Measurements from ENCODE around the gene USP9X.
"Not testable (repeated sequence)": the region's sequence is repeated elsewhere in the genome, so short reads cannot be mapped to it uniquely, and the experiment has no call there.

Gene USP9X

DNA sequence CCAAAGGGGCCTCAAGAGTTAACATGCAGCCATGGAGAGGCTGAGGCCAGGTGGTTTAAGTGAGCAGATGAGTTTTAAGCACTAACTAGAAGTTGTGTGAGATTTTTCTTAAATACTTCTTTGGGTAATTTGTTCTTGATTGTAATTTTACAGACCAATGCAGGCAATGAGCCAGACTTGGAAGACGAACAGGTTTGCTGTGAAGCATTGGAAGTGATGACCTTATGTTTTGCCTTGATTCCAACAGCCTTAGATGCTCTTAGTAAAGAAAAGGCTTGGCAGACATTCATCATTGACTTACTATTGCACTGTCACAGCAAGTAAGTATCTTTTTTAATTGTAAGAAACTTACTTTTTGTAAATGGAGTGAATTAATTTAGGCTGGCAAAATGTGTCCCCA, 103.9 kb downstream of the USP9X start:
- TF ChIP-seq, protein P1, sequence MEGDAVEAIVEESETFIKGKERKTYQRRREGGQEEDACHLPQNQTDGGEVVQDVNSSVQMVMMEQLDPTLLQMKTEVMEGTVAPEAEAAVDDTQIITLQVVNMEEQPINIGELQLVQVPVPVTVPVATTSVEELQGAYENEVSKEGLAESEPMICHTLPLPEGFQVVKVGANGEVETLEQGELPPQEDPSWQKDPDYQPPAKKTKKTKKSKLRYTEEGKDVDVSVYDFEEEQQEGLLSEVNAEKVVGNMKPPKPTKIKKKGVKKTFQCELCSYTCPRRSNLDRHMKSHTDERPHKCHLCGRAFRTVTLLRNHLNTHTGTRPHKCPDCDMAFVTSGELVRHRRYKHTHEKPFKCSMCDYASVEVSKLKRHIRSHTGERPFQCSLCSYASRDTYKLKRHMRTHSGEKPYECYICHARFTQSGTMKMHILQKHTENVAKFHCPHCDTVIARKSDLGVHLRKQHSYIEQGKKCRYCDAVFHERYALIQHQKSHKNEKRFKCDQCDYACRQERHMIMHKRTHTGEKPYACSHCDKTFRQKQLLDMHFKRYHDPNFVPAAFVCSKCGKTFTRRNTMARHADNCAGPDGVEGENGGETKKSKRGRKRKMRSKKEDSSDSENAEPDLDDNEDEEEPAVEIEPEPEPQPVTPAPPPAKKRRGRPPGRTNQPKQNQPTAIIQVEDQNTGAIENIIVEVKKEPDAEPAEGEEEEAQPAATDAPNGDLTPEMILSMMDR (IDR thresholded peaks at IDR 0.05; ENCODE audit: insufficient read depth, missing control alignments) = no peak
- DNase-seq (ENCODE audit: insufficient read length, low spot score) = no peak
- FAIRE-seq = no peak

GRCh38 chrX:41192880-41193279, 107.6 kb downstream of the USP9X start:
- FAIRE-seq (no peak), DNase-seq (ENCODE audit: insufficient read length, low spot score) (no peak)
- TF ChIP-seq, protein P1 (IDR thresholded peaks at IDR 0.05; ENCODE audit: insufficient read depth, missing control alignments) = no peak

GRCh38 chrX:41198410-41198809, 113.2 kb downstream of the USP9X start:
- TF ChIP-seq, protein P1 (IDR thresholded peaks at IDR 0.05; ENCODE audit: insufficient read depth, missing control alignments) = no peak
- DNase-seq (ENCODE audit: insufficient read length, low spot score) (no peak), FAIRE-seq (no peak)

DNA sequence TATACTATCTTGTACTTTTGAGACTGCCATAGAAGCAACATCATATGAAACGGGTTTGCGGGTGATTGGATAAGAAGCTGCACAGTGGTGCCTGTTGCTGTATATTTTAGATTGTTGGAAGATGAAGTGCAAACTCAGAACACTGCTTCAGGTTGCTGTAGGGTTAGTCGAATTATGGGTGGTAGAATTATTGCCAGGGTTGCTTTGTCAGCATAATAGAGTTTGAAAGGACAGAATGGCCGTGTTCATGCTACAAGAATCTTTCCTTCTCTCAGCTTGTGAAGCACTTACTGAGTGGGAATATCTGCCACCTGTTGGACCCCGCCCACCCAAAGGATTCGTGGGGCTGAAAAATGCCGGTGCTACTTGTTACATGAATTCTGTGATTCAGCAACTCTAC, 115.5 kb downstream of the USP9X start:
- TF ChIP-seq, protein P1 (IDR thresholded peaks at IDR 0.05; ENCODE audit: insufficient read depth, missing control alignments) = no peak
- no peak for FAIRE-seq
- DNase-seq (ENCODE audit: insufficient read length, low spot score) = no peak

DNA sequence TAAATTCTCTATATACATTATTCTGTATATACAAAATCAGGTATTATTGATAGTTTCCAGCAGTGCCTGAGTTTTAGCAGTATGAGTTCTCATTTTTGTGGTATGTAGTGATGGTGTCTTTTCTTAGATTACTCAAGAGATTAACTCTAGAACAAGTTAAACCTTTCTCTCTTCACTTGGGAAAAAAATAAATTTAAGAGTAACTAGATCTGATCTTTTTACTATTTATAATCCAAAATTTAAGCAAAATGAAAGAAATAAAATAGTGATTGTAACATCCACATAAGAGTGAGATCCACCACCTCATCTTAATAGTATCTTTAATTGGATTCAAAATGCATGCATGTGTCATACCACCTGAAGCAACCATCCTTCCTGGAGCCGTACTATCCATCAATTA, 124.6 kb downstream of the USP9X start:
- DNase-seq (ENCODE audit: insufficient read length, low spot score) = no peak
- TF ChIP-seq, protein P1 (IDR thresholded peaks at IDR 0.05; ENCODE audit: insufficient read depth, missing control alignments) = no peak
- no peak for FAIRE-seq

DNA sequence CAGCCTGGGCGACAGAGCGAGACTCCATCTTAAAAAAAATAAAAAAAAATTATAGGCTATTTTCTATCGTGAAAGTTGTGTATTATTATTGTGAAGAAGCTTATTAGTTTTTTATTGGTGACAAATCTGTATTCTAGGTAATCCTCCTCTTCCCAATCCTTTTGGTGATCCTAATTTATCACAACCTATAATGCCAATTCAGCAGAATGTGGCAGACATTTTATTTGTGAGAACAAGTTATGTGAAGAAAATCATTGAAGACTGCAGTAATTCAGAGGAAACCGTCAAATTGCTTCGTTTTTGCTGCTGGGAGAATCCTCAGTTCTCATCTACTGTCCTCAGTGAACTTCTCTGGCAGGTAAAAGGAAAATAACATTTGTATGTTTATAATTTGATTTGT, 139.4 kb downstream of the USP9X start:
- FAIRE-seq = no peak
- DNase-seq (ENCODE audit: insufficient read length, low spot score) = no peak
- TF ChIP-seq, protein P1 (IDR thresholded peaks at IDR 0.05; ENCODE audit: insufficient read depth, missing control alignments) = no peak

- TF ChIP-seq, protein P1 (IDR thresholded peaks at IDR 0.05; ENCODE audit: insufficient read depth, missing control alignments) = no peak
- FAIRE-seq = no peak
- no peak for DNase-seq (ENCODE audit: insufficient read length, low spot score)
Measured at GRCh38 chrX:41233988-41234387, 148.7 kb downstream of the USP9X start.

- not testable (repeated sequence) for DNase-seq (ENCODE audit: insufficient read length, low spot score); FAIRE-seq
Measured at GRCh38 chrX:41234471-41234870, 149.2 kb downstream of the USP9X start.
